ENCODE measurements around the gene MOB2. TPM values are rescaled to one million over a fixed set of nuclear protein-coding genes. Genes with fewer than 3 reads are reported as not detected.
A peak's percentile ranks its signal among the peaks of the same experiment; 100 is the strongest.

The MOB2 gene
- total and polyA plus RNA-seq, 9 of the 15 experiments (the other 6 are each of a cell fraction or from before 2014, with no cell fraction given) = 0.17 to 36.8 (median 19.2) TPM

- H3K4me1 ChIP-seq (replicated peaks in 1 of 2; ENCODE audit: control insufficient read depth in 2 of 2, insufficient read depth in 2 of 2, low read length in 2 of 2) = peaks cover 17 to 52% of the 10 kb centered on the region in 2 experiments
Measured at GRCh38 chr11:1521382-1522080, 35.0 kb upstream of the MOB2 start.

More at GRCh38 chr11:1521382-1522080, 35.0 kb upstream of the MOB2 start:
- H3K27me3 ChIP-seq (ENCODE audit: control insufficient read depth in 2 of 2, insufficient read depth in 2 of 2, low read length in 2 of 2) = no peaks in the 10 kb centered on the region
- no TSS peak for BruUV-seq (replicated peaks)
- peak overlapping the region in 1 of 2 experiments; percentile 41; a peak in 2 of 4 replicates for H3K9ac ChIP-seq (ENCODE audit: insufficient read depth in 1 of 2, low read depth in 2 of 2, low read length in 2 of 2)
- no peak overlapping the region for H3K27ac ChIP-seq (ENCODE audit: extremely low read depth, low read depth, low read length)
- DNase-seq (ENCODE audit: extremely low read depth in 1 of 4, low spot score in 3 of 4) (no peak), ATAC-seq (no peak), FAIRE-seq (peak; percentile 19)
- POLR2A ChIA-PET = interaction anchor here (0.6 to 1.0 kb wide), 4 partner anchors 9 to 597 kb away, joined by 3 to 7 read pairs (median 4); no protein-coding TSS in a partner anchor
- peaks cover 21% of the 10 kb centered on the region for H3K79me2 ChIP-seq (ENCODE audit: control insufficient read depth, insufficient read depth, low read length)
- 80% methylated on average over 21 of the region's 21 CpGs for WGBS (ENCODE audit: insufficient coverage, low coverage, missing lambda C conversion rate)
- in situ Hi-C loops (cut with MboI) (no loop called here), intact Hi-C loops (cut with micrococcal nuclease) (no loop called here)
- no peaks in the 10 kb centered on the region for H3K9me3 ChIP-seq (replicated peaks; ENCODE audit: control insufficient read depth, insufficient read depth, low read depth, low read length)
- no peaks in the 10 kb centered on the region for H3K36me3 ChIP-seq (ENCODE audit: control insufficient read depth, insufficient read depth, low read length)
- CTCF ChIA-PET (ENCODE audit: low intra/inter-chr PET ratio) = interaction anchor here (0.6 kb wide), 1 partner anchor 25 kb away, joined by 3 read pairs; no protein-coding TSS in a partner anchor
- no peak overlapping the region for H2AFZ ChIP-seq (ENCODE audit: low read depth, low read length)
- TF ChIP-seq DEAF1 (CRISPR knock-in tag; IDR thresholded peaks at IDR 0.05) = no peak
- no peak for TF ChIP-seq DNMT1 (IDR thresholded peaks at IDR 0.05)
- peak; percentile 66; the same call in 1 of the 2 replicates for TF ChIP-seq ZBTB33 (CRISPR knock-in tag; IDR thresholded peaks at IDR 0.05)
- TF ChIP-seq SPI1 (IDR thresholded peaks at IDR 0.05; ENCODE audit: borderline replicate concordance, low read depth, low read length) = 0 out of 2 replicates have a peak, but pooled peaks have one; percentile 0
- H3K9me1 ChIP-seq (ENCODE audit: control insufficient read depth, insufficient read depth, low read length) = peaks cover 4% of the 10 kb centered on the region
- no peak overlapping the region for H3K4me3 ChIP-seq
- peak overlapping the region; percentile 59 for H3K4me2 ChIP-seq (ENCODE audit: insufficient read depth, low read length)
- H4K20me1 ChIP-seq (replicated peaks; ENCODE audit: control insufficient read depth, insufficient read depth, low read length) = peaks cover 51% of the 10 kb centered on the region
